Activated gamma-delta T cell treated with anti-CD3 and anti-CD28 coated beads, Interleukin-2, amount 50 U/mL, for 16 hours (primary cell): ENCODE results near the gene ALAS1.
"Not testable (repeated sequence)": the region's sequence is repeated elsewhere in the genome, so short reads cannot be mapped to it uniquely, and the experiment has no call there.

Experiments used
- DNase-seq: peaks from one replicate; pipeline ENCODE4 v3.0.0-alpha.2; 2020; ENCODE audit warnings: low read depth

The ALAS1 gene

GRCh38 chr3:52197842-52198625 lies at the start of gene ALAS1:
Gene ALAS1, plus strand, starts transcription at chr3:52198160. Its CDS starts 1,082 bp downstream, at chr3:52199242.
- peak; percentile 91 for DNase-seq

GRCh38 chr3:52149021-52149420 lies 48.9 kb upstream of the ALAS1 start:
- DNase-seq: no peak

GRCh38 chr3:52149726-52150125 lies 48.2 kb upstream of the ALAS1 start:
- no peak for DNase-seq

- no peak for DNase-seq
Measured at GRCh38 chr3:52150357-52150756, 47.6 kb upstream of the ALAS1 start.

GRCh38 chr3:52150860-52151259 lies 47.1 kb upstream of the ALAS1 start:
- no peak for DNase-seq

GRCh38 chr3:52151991-52152390 lies 46.0 kb upstream of the ALAS1 start:
- not testable (repeated sequence) for DNase-seq

- no peak for DNase-seq
Measured at GRCh38 chr3:52153389-52154096, 44.4 kb upstream of the ALAS1 start.

GRCh38 chr3:52154135-52155094 lies 43.5 kb upstream of the ALAS1 start, which contains the start of gene POC1A:
Gene POC1A, minus strand, starts transcription at chr3:52154423. Its CDS starts 51 bp downstream, at chr3:52154372.
- DNase-seq: peak; percentile 78

GRCh38 chr3:52155912-52156311 lies 42.0 kb upstream of the ALAS1 start:
- DNase-seq: no peak

- DNase-seq: no peak
Measured at GRCh38 chr3:52159503-52159902, 38.5 kb upstream of the ALAS1 start.

GRCh38 chr3:52162250-52162872 lies 35.6 kb upstream of the ALAS1 start:
- no peak for DNase-seq

- DNase-seq: no peak
Measured at GRCh38 chr3:52167240-52167639, 30.7 kb upstream of the ALAS1 start.

GRCh38 chr3:52170217-52170616 lies 27.7 kb upstream of the ALAS1 start:
- not testable (repeated sequence) for DNase-seq

- DNase-seq: no peak
Measured at GRCh38 chr3:52171514-52172261, 26.3 kb upstream of the ALAS1 start.

- no peak for DNase-seq
Measured at GRCh38 chr3:52172262-52172757, 25.6 kb upstream of the ALAS1 start.

GRCh38 chr3:52173101-52173500 lies 24.9 kb upstream of the ALAS1 start:
- no peak for DNase-seq

- DNase-seq: no peak
Measured at GRCh38 chr3:52174896-52175295, 23.1 kb upstream of the ALAS1 start.

- DNase-seq: no peak
Measured at GRCh38 chr3:52175416-52176179, 22.4 kb upstream of the ALAS1 start.

- no peak for DNase-seq
Measured at GRCh38 chr3:52176180-52176752, 21.7 kb upstream of the ALAS1 start.
